ENCODE data around the gene ARHGEF28.

The ARHGEF28 gene, protein sequence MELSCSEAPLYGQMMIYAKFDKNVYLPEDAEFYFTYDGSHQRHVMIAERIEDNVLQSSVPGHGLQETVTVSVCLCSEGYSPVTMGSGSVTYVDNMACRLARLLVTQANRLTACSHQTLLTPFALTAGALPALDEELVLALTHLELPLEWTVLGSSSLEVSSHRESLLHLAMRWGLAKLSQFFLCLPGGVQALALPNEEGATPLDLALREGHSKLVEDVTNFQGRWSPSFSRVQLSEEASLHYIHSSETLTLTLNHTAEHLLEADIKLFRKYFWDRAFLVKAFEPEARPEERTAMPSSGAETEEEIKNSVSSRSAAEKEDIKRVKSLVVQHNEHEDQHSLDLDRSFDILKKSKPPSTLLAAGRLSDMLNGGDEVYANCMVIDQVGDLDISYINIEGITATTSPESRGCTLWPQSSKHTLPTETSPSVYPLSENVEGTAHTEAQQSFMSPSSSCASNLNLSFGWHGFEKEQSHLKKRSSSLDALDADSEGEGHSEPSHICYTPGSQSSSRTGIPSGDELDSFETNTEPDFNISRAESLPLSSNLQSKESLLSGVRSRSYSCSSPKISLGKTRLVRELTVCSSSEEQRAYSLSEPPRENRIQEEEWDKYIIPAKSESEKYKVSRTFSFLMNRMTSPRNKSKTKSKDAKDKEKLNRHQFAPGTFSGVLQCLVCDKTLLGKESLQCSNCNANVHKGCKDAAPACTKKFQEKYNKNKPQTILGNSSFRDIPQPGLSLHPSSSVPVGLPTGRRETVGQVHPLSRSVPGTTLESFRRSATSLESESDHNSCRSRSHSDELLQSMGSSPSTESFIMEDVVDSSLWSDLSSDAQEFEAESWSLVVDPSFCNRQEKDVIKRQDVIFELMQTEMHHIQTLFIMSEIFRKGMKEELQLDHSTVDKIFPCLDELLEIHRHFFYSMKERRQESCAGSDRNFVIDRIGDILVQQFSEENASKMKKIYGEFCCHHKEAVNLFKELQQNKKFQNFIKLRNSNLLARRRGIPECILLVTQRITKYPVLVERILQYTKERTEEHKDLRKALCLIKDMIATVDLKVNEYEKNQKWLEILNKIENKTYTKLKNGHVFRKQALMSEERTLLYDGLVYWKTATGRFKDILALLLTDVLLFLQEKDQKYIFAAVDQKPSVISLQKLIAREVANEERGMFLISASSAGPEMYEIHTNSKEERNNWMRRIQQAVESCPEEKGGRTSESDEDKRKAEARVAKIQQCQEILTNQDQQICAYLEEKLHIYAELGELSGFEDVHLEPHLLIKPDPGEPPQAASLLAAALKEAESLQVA (N-terminal part only)

DNA sequence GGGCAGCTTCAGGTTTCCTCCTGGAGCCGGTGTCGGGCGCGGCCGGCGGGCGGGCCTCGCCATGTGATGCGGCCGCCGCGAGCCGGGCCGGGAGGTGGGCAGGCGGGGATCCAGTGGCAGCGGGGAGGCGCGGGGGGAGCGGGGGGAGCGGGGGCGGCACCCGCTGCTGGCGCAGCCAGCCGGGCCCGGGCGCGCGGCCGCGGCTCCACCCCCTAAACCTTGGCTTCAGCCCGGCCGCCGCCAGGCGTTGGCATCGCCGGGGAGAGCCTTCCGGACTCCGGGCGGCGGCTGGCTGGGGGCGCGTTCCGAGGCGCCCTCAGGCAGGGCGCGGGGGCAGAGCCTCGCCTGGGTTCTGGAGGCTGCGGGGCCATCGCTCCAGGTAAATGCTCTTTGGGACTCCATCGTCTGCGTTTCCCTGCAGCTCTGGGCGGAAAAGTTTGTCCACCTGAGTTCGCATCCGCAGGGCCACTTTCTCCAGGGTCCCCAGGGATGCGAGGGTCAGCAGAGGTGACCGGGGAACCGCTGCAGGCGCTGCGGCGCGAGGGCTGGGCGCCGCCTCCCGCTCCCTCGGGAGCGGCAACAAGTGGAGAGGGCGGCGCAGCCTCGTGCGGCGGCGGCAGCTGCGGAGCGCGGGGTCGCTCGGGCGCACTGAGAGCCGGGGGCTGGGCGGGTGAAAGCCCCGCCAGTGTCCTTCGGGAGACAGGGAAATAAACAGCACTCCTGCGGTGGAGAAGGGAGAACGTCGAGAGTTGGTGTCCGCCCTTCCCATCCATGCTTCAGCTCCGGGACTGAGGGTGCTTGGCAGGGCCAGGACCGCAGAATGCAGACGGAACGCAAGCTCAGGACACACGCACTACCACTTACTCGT lies at the start of gene ARHGEF28:
Gene ARHGEF28 (plus strand): TSS at position 253 of the 868 bp plus-strand sequence. CDS start 58,656 bp downstream, outside the sequence.
- no peak for DNase-seq (ENCODE audit: low read depth)

DNA sequence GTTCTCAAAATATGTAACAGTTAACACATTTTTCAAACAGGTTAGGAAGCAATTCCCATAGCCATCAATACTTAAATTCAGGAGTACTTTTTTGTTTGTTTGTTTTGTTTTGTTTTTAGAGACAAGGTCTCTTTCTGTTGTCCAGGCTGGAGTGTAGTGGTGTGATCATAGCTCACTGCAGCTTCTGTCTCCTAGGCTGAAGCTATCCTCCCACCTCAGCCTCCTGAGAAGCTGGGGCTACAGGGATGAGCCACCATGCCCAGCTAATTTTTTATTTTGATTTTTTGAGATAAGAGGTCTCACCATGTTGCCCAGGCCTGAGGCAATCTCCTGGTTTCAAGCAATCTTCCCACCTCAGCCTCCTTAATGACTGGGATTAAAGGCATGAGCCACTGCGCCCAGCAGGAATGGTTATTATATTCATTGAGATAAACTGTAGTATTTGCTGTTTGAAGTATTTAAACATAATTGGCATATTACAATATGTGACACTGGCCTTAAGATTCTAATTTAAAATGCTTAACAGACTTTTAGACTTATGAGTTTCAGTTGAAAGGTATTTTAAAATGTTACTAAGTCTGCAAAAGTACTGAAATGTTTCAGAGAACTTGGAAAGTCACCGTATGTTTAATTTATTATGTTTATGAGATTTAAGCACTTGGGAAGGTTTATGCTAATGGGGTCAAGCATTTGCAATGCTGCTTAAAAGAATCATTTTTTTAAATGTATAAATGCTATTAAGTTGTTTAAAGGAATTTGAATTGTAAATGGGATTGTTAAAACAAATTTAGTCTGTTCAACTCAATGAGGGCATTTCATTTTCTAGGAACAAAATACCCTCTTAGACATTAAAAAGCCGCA lies 43.5 kb upstream of the ARHGEF28 start:
- DNase-seq (ENCODE audit: low read depth) = no peak

DNA sequence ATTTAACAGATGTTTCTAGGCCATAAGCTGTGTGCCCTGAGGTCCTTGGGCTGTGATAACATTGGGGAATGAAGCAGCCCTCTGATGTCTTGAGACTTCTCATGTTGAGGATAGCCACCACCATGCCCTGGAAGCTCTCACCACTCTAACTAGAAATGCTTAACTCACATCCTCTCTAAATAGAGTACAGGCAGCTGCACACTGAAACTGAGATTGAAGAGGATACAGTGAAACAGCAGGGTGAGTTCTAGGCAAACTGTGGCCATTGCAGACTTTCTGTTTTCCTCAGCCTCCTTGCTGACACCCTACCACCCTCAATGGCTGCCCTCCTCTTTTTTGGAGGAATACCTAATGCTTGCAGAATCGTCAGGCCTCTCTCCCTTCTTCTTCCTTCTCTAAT lies 38.1 kb upstream of the ARHGEF28 start:
- no peak for DNase-seq (ENCODE audit: low read depth)

DNA sequence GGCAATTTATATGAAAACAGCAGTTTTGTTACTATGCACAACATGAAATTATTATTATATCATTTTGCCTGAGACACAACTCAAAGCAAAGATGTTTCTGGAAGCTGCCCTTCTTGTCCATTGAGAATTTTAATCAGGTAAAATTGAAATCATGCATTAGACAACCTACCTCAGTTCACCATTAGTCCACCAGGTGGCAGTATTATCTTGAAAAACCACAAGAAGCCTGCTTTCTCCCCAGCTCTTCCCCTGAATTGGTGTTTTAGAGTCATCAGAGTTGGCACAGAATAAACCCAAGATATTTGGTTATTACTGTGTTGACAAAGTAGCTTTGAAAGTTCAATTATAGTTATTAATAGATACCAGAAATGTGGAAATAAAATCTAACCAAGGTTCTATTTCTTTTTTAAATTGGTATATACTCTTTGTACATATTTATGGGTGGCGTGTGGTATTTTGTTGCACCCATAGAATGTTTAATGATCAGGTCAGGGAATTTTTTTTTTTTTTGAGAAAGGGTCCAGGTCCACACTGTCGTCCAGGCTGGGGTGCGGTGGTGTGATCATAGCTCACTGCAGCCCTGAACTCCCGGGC lies 34.8 kb upstream of the ARHGEF28 start:
- peak; percentile 21 for DNase-seq (ENCODE audit: low read depth)

DNA sequence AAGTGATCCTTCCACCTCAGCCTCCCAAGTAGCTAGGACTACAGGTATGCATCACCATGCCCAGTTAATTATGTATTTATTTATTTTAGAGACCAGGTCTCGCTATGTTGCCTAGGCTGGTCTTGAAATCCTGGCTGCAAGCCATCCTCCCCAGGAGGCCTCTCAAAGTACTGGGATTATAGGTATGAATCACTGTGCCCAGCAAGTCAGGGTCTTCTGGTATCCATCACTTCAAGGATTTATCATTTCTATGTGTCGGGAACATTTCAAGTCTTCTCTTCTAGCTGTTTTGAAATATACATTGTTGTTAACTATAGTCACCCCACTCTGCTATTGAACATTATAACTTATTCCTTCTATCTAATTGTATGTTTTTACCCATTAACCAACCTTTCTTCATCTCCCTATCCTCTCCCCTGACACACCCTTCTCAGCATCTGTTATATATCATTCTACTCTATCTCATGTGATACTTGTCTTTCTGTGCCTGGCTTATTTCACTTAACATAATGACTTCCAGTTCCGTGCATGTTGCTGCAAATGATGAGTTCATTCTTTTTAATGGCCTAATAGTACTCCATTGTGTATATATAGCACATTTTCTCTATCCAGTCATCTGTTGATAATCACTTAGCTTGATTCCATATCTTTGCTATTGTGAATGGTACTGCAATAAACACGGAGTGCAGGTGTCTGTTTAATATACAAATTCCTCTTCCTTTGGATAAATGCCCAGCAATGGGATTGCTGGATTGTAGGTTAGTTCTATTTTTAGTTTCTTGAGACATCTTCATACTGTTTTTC lies 34.1 kb upstream of the ARHGEF28 start:
- no peak for DNase-seq (ENCODE audit: low read depth)

DNA sequence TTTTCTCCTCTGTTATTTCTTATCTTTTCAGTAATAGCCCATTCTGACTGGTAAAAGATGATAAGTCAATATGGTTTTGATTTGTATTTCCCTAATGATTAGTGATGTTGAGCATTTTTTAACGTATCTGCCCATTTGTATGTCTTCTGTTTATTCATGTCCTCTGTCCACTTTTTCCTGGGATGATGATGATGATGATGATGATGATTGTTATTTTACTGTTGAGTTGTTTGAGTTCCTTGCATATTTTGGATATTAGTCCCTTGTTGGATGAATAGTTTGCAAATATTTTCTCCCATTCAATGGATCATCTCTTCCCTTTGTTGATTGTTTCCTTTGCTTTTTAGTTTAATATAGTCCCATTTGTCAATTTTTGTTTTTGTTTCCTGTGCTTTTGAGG lies 33.4 kb upstream of the ARHGEF28 start:
- DNase-seq (ENCODE audit: low read depth) = no peak

DNA sequence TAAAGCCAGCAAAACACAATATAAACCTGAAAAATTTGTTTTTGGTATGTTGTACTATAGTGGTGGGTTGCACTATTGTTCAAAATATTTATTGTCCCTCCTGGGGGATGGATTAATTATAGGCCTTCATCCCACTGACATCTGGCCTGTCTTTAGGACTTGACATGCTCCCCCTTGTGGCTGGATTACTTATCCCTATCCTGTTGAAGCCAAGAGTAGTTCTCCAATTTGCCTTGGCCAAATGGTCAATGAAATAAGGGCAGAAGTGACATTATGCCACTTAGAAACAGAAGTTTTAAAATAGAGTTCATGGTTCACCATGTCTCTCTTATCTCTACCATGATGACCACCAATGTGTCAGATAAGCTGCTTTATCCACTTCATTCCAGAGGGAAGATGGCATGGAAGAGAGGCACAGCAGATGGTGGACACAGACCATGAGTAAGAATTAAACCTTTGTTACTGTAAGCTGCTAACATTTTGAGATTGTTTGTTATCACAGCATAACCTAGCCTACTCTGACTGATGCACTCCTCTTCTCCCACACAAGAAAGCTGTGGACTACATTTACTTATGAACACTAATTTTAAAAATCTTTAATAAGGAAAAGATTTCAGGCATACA lies 29.2 kb upstream of the ARHGEF28 start:
- no peak for DNase-seq (ENCODE audit: low read depth)

DNA sequence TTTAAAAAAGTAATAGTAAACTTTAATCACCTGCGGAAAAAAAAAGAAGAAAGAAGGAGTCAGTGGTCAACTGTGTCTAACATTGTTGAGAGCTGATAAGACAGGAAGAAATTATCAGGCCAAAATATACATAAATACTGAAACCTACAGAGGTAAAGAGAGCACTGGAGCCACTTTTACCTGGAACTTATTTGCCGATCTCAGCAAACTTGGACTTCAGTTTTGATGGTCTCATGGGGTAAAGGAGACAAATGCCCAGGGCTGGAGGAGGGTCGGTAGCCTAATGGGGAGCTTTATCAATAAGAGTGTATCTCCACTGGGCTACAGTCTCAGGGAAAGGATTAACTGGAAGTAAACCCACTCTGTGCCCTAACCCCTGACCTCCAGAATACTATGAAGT lies 26.6 kb upstream of the ARHGEF28 start:
- no peak for DNase-seq (ENCODE audit: low read depth)

DNA sequence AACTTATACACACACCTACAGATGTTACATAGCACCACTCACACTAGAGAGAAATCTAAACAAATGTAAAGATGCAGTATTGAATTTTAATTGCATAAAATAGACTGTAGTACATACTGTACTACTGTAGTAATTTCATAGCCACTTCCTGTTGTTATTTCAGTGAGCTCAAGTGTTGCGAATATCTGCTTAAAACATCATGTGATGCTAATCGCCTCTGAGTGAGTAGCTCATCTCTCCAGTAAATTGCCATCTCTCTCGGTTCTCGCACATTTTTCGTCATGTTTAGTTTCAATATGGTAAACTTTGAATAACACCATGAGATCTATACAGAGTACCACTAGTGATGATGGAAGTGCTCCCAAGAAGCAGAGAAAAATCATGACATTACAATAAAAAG lies 22.0 kb upstream of the ARHGEF28 start:
- DNase-seq (ENCODE audit: low read depth) = no peak

DNA sequence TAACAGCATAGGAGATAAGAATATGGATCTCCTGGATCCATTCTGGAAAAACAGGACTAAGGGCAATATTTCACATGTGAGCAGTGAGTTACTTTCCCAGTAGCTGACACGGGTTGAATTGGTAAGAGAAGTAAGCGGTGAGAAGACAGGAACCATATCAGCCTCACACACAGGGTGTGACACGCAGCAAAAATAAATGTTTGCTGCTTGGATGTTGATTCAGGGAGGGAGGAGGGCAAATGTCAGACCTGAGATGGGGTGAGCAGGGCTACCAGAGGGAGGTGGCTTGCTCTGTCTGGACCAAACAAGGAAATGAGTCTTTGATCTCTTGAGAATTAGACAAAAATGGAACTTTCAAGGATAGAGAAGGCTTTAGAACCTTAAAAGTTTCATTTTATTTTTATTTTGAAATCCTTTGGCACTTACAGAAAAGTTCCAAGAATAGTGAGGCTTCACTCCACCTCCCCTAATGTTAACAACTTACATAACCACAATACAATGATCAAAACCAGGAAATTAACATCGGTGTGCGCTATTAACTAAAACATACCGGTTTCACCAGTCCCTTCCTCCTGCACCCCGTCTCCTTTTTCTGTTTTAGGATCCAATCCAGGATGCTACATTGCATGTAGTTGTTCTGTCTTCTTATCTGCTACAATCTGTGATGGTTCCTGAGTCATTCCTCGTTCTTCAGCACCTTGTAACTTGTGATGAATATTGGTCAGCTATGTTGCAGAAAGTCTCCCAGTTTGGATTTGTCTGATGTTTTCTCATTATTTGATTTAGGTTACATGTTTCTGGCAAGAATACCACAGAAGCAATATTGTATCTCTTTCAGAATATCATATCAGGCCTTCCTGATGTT lies 20.5 kb upstream of the ARHGEF28 start:
- DNase-seq (ENCODE audit: low read depth) = no peak

DNA sequence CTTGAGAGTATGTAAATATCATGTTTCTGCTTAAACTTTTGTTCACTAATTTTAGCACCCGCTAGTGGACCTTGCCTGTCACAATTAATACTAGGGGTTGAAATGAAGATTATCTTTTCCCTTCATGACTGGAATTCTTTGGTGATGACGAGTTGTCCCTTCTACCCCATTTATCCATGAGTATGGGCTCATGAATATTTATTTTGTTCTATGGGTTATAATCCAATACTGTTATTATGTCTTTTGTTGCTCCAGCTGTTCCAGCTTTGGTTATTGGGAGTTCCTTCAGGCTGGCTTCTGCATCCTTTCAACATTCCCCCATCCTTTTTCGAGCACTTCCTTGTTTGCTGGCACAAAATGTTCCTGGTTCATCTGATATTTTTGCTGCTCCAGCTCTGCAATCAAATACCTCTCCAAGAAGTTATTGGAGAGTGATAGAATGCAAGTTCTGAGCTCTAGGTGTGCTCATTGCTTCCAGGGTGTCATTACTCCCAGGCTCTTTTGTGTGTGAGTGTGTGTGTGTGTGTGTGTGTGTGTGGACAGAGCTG lies 19.7 kb upstream of the ARHGEF28 start:
- no peak for DNase-seq (ENCODE audit: low read depth)

DNA sequence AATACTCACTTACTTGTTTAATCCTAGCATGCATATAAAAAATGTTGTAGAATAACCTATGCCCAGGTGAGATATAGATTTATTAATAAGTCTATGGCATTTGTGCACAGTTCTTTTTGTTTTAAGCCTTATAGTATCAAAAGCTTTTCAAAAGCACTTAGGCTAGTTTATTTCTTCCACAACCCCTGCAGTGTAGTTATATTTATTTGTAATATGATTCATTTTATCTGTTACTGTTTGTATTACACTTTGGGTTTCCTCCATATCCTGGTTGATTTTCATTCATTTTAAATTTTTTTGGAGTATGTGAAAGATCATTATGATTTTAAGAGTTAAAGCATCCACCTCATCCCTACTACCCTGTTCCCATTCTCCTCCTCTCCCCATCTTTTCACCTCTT lies 18.8 kb upstream of the ARHGEF28 start:
- DNase-seq (ENCODE audit: low read depth) = no peak

DNA sequence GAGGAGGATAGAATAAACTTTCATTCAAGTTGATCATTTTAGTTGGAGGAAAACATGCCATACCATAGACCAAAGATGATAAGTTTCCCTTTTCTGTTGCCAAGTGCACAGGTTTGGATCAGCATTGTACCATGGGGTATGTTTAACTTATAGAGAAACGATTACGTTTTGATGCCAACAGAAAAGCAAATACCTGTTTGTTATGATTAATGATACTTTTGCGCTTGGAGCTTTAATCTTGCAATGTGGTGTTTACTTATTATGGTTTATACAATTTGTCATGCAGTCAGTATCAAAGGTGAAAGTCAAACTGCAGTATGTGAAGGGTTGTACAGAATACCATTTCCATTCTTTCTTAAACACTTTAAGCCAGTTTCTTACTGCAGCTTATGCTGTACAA lies 13.2 kb upstream of the ARHGEF28 start:
- no peak for DNase-seq (ENCODE audit: low read depth)

DNA sequence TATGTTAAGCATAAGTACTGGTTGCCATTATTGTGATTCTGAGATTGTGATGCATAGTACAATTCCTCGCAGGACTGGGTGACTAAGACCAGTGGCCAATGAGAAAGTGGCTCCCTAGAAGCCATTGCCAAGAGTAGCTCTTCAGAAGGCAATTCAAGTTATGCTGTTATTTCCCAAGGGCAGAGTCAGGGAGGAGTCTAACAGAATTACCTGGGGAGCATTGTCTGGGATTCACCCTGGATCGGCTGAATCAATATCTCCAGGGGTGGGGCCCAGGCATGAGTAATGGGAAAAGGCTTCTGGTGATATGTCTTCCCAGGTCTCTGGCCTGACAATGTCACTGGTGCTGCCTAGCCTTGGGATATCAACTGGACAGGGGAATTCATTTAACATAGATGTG lies 10.9 kb upstream of the ARHGEF28 start:
- no peak for DNase-seq (ENCODE audit: low read depth)

DNA sequence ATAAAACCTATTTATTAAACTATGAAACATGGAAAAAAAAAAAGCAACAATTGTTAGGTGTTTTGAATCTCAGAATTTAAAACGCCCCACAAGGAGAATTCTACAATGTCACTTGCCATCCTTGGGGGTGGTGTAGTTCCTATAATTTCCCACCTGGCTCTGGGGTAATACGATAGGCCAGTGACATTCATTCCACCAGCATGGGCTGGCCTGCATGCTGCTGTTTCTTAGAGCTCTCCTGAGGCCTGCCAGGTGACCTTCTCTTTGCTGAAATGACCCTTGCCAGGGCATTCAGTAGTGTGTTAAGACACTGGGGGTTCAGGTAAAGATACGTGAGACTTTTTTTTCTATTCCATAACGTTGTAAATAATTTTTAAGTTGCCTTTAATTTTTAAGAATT lies 10.0 kb upstream of the ARHGEF28 start:
- no peak for DNase-seq (ENCODE audit: low read depth)

DNA sequence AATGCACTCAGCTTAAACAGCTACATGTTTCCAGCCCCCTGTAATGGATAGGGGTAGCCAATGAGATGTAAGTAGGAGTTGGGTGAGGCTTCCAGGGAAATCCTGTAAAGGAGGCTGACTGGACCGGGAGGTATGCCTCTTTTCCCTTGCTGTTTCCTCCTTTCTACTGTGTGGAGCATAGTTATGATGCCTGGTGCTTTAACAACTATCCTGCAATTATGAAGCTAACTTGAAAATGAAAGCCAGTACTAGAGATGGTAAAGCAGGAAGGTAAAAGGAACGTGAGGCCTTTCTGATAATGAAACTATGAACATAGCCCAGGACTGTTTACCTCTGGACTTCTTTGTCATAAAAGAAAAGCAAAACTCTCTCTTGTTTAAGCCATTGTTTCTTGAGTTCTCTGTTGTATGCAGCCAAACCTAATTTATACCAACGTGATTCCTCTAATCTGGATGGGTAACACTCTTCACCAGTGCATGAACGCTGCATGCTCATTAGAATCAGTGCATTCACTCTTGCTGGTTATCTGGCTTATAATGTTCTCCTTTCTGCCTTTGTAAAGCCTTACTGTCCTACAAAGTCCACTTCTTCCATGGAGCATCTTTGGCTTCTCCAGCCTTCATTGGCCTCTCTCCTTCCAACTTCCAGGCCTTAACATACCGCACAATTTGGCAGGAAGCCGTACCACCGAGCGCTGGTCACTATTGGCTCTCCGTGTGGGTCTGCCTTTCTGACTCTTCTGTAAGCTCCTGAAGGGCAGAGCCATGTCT lies 8.3 kb upstream of the ARHGEF28 start:
- no peak for DNase-seq (ENCODE audit: low read depth)
